GM10248 (cell line): ENCODE data around the gene CLIC4.

Experiments
- CTCF ChIA-PET: fragments of 300-600 bp; sonication (Branson Sonifier 250); formaldehyde crosslinking; extraction: SDS; loops from one replicate; lab custom pipeline; 2021; ENCODE audit warnings: antibody characterized with exemption; lab: Yijun Ruan, JAX
- POLR2A ChIA-PET: fragments of 350-650 bp; sonication (Branson Sonifier 250); formaldehyde crosslinking; extraction: SDS; loops from one replicate; lab custom pipeline; 2020; ENCODE audit warnings: antibody characterized with exemption; lab: Yijun Ruan, JAX
- DNase-seq: peaks from one replicate; pipeline ENCODE4 v3.0.0; 2012; ENCODE audit errors: extremely low spot score
- CTCF ChIP-seq: IDR thresholded peaks from 2 replicates; pipeline ENCODE4 v1.5.1; 2012; ENCODE audit warnings: mild to moderate bottlenecking, low read depth; ENCODE audit errors: extremely low read depth, missing control alignments, control extremely low read depth

The CLIC4 gene

GRCh38 chr1:24709791-24710441 is 35.3 kb upstream of the CLIC4 start:
- no peak for TF ChIP-seq CTCF
- no peak for DNase-seq
- CTCF ChIA-PET: interaction anchor here (0.7 to 2.2 kb wide), 4 partner anchors 21 to 55 kb away, joined by 3 to 7 read pairs (median 3); no protein-coding TSS in a partner anchor
- POLR2A ChIA-PET: no interaction called here

- TF ChIP-seq CTCF: no peak
- ChIA-PET POLR2A (no interaction called here), CTCF (interaction anchor here (0.6 to 2.2 kb wide), 4 partner anchors 9 to 124 kb away, joined by 3 to 7 read pairs (median 4); partner anchors contain the start of gene CLIC4)
- no peak for DNase-seq
Measured at GRCh38 chr1:24711329-24711728, 33.9 kb upstream of the CLIC4 start.

- POLR2A ChIA-PET: no interaction called here
Measured at GRCh38 chr1:24713176-24713575, 32.1 kb upstream of the CLIC4 start.

GRCh38 chr1:24713736-24714135 is 31.5 kb upstream of the CLIC4 start:
- no peak for DNase-seq
- ChIA-PET POLR2A (no interaction called here), CTCF (interaction anchor here (1.4 to 3.1 kb wide), 5 partner anchors 12 to 117 kb away, joined by 3 to 13 read pairs (median 4); no protein-coding TSS in a partner anchor)
- TF ChIP-seq CTCF: no peak

More at GRCh38 chr1:24713176-24713575, 32.1 kb upstream of the CLIC4 start:
- CTCF ChIA-PET: interaction anchor here (1.4 to 3.1 kb wide), 4 partner anchors 12 to 117 kb away, joined by 3 to 13 read pairs (median 4); no protein-coding TSS in a partner anchor
- no peak for DNase-seq
- TF ChIP-seq CTCF: no peak

GRCh38 chr1:24714859-24715520 is 30.3 kb upstream of the CLIC4 start:
- no peak for DNase-seq

More at GRCh38 chr1:24714859-24715520, 30.3 kb upstream of the CLIC4 start:
- CTCF ChIA-PET: interaction anchor here (1.4 to 3.1 kb wide), 3 partner anchors 11 to 27 kb away, joined by 3 to 13 read pairs (median 5); no protein-coding TSS in a partner anchor
- TF ChIP-seq CTCF: no peak
- POLR2A ChIA-PET: no interaction called here
